GM19025 (cell line): ENCODE results near the gene EPHB1.
"Not testable (repeated sequence)": the region's sequence is repeated elsewhere in the genome, so short reads cannot be mapped to it uniquely, and the experiment has no call there.

Experiments used
- ATAC-seq: cut with Tn5 transposase; IDR thresholded peaks from one replicate; pipeline ENCODE4 v1.9.1; 2021; ENCODE audit warnings: mild to moderate bottlenecking, low read depth, moderate library complexity; ENCODE audit not compliant: unreplicated experiment

Gene EPHB1

DNA sequence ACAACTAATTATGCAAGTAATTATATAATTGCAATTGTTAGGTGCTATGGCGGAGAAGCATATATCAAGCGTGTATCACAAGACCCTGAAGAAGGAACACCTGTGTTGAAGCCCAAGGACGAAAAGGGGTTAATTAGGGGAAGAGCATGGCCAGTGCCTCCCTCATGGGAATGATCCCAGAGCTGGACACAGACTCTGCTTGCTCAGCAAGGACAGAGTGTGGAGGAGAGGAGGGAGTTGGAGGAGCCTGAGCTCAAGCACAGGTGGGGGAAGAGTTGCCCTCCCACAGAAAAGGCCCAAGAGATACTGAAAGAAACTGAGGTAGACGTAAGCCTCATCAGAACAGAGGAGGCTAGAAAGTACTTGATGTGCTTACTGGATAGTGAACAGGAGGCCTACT is 423.7 kb downstream of the EPHB1 start:
- no peak for ATAC-seq

- ATAC-seq: no peak
Measured at GRCh38 chr3:135224815-135225362, 429.8 kb downstream of the EPHB1 start.

DNA sequence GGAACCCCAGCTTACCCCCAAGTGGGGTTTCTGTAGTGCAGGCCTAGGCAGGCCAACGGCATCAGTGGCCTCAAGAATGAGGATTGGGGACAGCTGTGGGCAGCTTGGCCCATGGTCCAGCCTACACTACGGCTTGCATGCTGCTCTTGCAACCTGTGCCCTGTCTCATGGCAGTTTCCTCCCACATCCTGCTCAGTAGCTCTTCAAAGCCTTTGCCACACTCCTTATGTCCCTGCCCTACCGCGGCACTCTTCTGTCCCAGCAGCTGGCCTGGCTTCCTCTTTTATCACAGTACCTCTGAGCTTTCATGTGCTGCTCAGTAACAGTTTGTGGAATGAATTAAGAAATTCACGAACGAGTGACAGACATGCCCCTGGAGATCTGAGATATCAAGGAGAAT is 431.0 kb downstream of the EPHB1 start:
- ATAC-seq: peak; percentile 59

DNA sequence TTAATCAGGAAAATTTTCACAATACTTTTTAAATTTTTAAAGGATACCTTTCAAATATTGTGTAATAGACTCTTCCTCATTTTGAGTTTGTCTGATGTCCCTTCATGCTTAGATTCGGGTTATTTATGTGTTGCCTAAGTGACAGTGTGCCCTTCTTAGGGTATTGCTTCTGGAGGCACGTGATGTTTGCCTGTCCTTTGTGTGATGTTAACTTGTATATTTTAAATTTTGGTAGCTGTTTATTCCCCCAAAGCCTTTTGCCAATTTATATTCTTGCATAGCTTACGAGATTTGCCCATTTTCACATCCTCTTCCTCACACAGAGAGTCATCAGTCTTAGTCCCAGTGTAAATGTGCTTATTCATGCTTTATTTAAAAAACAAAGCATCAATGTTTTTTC is 433.1 kb downstream of the EPHB1 start:
- ATAC-seq: no peak

DNA sequence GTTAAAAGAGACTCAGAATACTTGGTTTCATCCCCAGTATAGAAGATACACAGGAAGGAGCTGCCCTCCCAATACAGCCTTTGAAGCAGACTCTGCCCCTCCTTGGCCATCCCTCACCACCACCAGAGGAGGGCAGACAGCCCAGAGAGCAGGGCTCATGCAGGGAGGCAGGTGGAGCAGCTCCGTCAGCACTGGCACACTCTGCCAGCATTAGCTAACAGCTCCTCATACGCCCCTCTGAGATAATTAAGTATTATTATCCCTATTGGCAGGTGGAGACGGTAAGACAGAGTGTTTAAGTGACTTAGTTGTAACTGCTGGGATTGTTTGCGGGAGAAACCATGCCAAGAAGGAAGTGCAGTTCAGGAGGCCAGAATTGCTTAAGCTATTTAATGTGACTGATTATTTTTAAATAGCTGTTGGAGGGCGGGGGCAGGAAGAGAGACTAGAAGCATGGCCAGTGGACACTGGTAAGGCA is 434.0 kb downstream of the EPHB1 start:
- ATAC-seq: no peak

- ATAC-seq: no peak
Measured at GRCh38 chr3:135231737-135232136, 436.7 kb downstream of the EPHB1 start.

GRCh38 chr3:135232226-135232625 is 437.2 kb downstream of the EPHB1 start:
- no peak for ATAC-seq

GRCh38 chr3:135233476-135233875 is 438.4 kb downstream of the EPHB1 start:
- ATAC-seq: not testable (repeated sequence)

- ATAC-seq: no peak
Measured at GRCh38 chr3:135235541-135235940, 440.5 kb downstream of the EPHB1 start.

GRCh38 chr3:135237371-135238143 is 442.5 kb downstream of the EPHB1 start:
- ATAC-seq: no peak

- ATAC-seq: no peak
Measured at GRCh38 chr3:135238236-135238830, 443.3 kb downstream of the EPHB1 start.

DNA sequence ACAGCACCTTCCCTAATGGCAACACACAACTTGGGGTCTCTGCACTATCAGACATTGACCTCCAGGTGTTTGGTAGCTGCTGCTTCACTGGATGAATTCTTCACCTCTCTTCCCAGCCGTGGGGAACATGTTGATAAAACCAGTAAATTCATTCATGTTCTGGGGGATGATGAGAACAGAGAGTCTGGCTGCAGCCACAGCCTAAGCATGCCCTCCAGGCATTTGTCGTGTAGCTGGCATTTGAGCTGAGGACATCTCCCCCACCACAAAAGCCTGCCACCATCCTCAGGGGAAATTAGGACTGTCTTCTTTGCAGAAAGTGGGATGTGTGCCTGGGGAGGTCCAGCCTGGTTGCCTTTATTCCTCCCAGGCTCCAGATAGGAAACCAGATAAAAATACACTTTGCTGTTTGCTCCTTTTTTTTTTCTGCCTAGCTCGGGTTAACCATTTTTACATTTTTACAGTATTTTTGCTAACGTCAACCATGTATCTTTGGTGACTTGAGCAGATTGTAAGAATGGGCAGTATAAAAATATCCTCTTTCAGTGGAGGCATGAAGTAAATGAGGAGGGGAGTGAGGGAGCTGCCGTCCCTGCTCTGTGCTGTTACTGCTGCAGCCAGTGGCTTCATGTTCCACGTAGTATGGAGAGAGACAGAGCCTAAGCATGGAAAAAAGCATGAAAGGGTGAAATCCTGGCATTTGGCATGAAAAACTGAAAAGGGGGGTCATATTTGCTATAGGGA is 444.0 kb downstream of the EPHB1 start:
- no peak for ATAC-seq

GRCh38 chr3:135239615-135239884 is 444.5 kb downstream of the EPHB1 start:
- ATAC-seq: no peak

- no peak for ATAC-seq
Measured at GRCh38 chr3:135240426-135240825, 445.4 kb downstream of the EPHB1 start.

DNA sequence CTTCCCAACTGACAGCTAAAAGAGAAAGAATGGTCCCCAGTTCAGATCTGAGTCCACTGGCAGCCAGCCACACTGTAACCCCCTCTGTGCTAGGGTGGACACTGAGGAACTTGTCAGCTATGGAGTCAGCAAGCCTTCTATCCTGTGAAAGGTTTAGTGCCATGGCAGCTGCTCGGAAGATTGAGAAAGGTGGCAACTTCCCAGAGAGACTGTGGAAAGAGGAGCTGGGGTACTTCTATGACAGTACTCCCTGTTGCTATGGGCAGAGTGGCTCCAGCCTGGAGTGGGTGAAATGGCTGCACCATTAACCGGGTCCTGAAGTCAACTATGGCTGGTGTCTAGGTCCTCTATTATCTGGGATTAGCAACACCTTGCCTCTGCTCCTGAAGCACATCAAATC is 447.2 kb downstream of the EPHB1 start:
- no peak for ATAC-seq

- no peak for ATAC-seq
Measured at GRCh38 chr3:135243616-135244015, 448.6 kb downstream of the EPHB1 start.

DNA sequence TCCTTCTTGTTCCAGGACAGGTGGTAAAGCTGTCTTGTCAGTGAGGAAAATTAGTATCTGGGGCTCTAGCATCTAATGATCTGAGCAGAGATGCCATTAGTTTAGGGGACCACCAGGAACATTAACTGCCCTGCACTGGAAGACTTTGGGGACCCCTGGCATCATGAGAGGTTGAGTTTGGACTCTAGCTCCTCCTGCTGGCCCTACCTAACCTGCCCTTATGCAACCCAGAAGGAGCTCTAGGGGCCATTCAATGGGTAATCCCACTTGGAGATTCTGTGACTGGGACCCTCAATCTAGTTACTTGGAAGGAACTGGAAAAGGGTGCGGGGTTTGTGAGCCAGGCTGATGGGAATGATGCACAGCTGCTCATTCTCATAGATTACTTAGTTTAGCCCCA is 451.0 kb downstream of the EPHB1 start:
- ATAC-seq: no peak

- ATAC-seq: no peak
Measured at GRCh38 chr3:135248213-135248612, 453.2 kb downstream of the EPHB1 start.

GRCh38 chr3:135249186-135249585 is 454.1 kb downstream of the EPHB1 start:
- ATAC-seq: no peak

DNA sequence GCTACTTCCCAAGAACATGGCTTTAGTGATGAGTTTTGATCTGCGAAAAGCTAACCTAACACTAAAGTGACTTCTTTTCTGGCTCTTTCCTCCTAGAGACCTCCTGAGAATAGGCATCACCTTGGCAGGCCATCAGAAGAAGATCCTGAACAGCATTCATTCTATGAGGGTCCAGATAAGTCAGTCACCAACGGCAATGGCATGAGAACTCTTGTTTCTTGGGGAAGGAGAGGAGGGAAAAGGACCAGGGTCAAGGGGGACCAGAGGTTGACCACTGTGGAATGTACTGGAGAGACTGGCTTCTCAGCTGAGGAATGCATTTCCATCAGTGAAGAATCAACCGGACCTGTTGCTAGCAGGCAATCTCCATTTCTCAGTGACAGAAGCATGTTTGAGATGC is 463.9 kb downstream of the EPHB1 start:
- no peak for ATAC-seq

DNA sequence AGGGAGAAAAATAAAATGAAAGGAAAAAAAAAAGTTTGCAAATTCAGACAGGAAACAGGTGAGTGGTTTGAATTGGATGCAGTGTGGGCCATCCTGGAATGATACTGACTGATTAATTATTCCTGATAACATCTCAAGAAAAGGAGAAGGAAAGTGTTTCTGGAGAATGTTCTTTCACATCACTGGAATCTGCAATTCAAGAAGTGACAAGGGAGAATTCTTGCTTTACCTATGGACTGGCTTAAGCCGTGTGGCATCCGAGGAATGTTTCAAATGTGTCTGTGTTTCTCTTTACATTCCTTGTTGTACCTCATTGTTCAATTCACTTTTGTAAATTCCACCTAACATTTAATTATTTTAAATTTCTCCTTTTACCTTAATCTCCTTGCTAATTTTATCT is 465.0 kb downstream of the EPHB1 start:
- ATAC-seq: no peak
